D721Med (cell line): Measurements from ENCODE around the gene PUS10.
A peak's percentile ranks its signal among the peaks of the same experiment; 100 is the strongest.
"Not testable (repeated sequence)": the region's sequence is repeated elsewhere in the genome, so short reads cannot be mapped to it uniquely, and the experiment has no call there.

ENCODE experiments used
- DNase-seq: peaks from one replicate; pipeline ENCODE4 v3.0.0; 2011; ENCODE audit warnings: low spot score; ENCODE audit not compliant: insufficient read length
- FAIRE-seq: peaks from 2 replicates; lab custom pipeline; 2011; peaks lifted over from hg19 to GRCh38; lab: Jason Lieb, UNC
- CTCF ChIP-seq: IDR thresholded peaks from 2 replicates; pipeline ENCODE4 v1.5.1; 2012; ENCODE audit warnings: mild to moderate bottlenecking, control low read depth; ENCODE audit not compliant: insufficient read depth; ENCODE audit errors: missing control alignments

The PUS10 gene

GRCh38 chr2:60934165-60934722 is 83.8 kb downstream of the PUS10 start:
- FAIRE-seq (peak; percentile 35), DNase-seq (no peak)
- TF ChIP-seq CTCF, result no peak

GRCh38 chr2:60932954-60933353 is 85.1 kb downstream of the PUS10 start:
- FAIRE-seq, result no peak
- DNase-seq, result no peak
- no peak for TF ChIP-seq CTCF

- not testable (repeated sequence) for FAIRE-seq
These were observed 86.0 kb downstream of the PUS10 start for GRCh38 chr2:60932061-60932460.

GRCh38 chr2:60926741-60927552 is 91.1 kb downstream of the PUS10 start:
- no peak for TF ChIP-seq CTCF
- DNase-seq (no peak), FAIRE-seq (peak; percentile 41)

More at GRCh38 chr2:60932061-60932460, 86.0 kb downstream of the PUS10 start:
- DNase-seq, result not testable (repeated sequence)

- FAIRE-seq, result no peak
- TF ChIP-seq CTCF, result no peak
- no peak for DNase-seq
These were observed 91.9 kb downstream of the PUS10 start for GRCh38 chr2:60925994-60926740.

GRCh38 chr2:60907329-60907728 is 110.7 kb downstream of the PUS10 start:
- FAIRE-seq, result no peak
- no peak for TF ChIP-seq CTCF
- no peak for DNase-seq

- DNase-seq, result no peak
- no peak for FAIRE-seq
- TF ChIP-seq CTCF, result no peak
These were observed 111.7 kb downstream of the PUS10 start for GRCh38 chr2:60906395-60906794.

GRCh38 chr2:60905867-60906266 is 112.2 kb downstream of the PUS10 start:
- FAIRE-seq, DNase-seq: not testable (repeated sequence)

- not testable (repeated sequence) for DNase-seq, FAIRE-seq
These were observed 116.8 kb downstream of the PUS10 start for GRCh38 chr2:60901296-60901695.
